ENCODE results near the gene CST7.
"Not testable (repeated sequence)": the region's sequence is repeated elsewhere in the genome, so short reads cannot be mapped to it uniquely, and the experiment has no call there.

CST7 gene

DNA sequence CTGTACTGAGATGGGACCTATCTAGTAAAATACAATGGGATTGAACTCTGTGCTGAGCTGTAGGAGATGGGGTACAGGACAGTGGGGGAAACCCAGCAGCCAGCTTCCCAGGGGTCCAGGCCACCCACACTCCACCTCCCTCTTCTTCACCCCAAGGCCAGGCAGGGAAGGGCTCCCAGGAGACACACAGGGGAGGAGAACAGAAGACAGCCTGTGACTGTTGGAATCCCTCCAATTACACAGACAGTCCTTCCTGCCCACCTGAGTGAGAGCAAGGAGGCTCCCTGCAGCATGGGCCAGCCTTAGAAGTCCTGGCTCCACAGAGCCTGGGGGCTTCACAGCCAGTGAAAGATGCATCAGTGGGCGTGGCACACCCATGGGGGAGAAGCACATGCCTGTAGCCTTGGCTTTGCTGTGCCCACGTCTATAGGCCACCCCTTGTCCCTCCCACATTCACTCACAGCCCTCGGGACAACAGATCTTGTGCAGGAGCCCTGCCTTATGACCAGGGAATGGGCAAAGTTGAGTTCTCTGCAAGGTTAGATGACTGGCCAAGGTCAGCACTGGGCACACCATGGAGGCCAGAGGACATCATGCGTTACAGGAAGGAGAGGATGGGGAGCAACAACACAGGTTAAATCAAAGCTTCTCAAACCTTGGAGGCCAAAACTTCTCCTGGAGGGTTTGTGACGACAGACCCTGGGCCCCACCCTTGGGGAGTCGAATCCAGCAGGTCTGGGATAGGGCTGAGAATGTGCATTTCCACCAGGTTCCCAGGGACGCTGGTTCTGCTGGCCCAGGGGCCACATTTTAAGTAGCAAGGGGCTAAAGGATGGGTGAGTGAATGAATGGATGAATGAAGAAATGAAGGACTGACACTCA is 12.3 kb upstream of the CST7 start:
- H3K4me3 ChIP-seq (replicated peaks; ENCODE audit: low read depth, low read length): no peak overlapping the region
- TF ChIP-seq, protein P1, sequence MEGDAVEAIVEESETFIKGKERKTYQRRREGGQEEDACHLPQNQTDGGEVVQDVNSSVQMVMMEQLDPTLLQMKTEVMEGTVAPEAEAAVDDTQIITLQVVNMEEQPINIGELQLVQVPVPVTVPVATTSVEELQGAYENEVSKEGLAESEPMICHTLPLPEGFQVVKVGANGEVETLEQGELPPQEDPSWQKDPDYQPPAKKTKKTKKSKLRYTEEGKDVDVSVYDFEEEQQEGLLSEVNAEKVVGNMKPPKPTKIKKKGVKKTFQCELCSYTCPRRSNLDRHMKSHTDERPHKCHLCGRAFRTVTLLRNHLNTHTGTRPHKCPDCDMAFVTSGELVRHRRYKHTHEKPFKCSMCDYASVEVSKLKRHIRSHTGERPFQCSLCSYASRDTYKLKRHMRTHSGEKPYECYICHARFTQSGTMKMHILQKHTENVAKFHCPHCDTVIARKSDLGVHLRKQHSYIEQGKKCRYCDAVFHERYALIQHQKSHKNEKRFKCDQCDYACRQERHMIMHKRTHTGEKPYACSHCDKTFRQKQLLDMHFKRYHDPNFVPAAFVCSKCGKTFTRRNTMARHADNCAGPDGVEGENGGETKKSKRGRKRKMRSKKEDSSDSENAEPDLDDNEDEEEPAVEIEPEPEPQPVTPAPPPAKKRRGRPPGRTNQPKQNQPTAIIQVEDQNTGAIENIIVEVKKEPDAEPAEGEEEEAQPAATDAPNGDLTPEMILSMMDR (IDR thresholded peaks at IDR 0.05; ENCODE audit: low read length, missing control alignments): no peak
- DNase-seq (ENCODE audit: low read depth): no peak

DNA sequence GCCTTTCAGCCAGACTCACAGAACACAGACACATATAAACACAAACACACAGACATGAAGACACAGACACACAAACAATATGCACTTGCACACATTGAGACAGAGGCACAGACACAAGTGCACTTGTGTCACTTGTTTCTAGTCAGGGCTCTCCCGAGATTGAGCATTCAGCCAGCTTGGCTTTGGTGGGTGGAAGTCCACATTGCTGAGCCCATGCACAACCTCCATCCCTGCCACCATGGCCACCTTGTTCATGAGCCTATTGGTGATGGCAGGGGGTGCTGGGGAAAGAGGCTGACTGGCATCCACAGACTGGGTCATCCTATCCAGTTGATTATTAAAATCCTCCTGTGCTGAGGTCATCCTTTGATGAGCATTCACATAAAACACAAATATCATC is 11.5 kb upstream of the CST7 start:
- no peak overlapping the region for H3K4me3 ChIP-seq (replicated peaks; ENCODE audit: low read depth, low read length)
- no peak for DNase-seq (ENCODE audit: low read depth)
- TF ChIP-seq, protein P1 (IDR thresholded peaks at IDR 0.05; ENCODE audit: low read length, missing control alignments): no peak

DNA sequence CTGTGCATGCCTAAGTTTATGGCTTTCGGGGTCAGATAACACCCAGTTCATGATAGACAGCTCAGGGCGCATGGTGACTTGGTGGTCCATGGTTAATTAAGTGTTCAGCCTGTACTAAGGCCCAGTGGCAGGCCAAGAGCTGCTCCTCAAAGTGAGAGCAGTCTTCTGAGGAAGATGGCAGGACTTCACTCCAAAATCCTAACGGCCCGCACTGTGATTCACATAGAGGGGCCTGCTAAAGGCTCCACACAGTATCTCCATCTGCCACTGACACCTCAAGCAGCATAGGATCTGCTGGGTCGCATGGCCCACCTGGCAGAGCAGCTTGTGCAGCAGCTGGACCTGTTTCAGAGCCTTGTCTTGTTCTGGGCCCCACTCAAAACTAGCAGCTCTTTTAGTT is 10.6 kb upstream of the CST7 start:
- no peak for DNase-seq (ENCODE audit: low read depth)
- H3K4me3 ChIP-seq (replicated peaks; ENCODE audit: low read depth, low read length): no peak overlapping the region
- TF ChIP-seq, protein P1 (IDR thresholded peaks at IDR 0.05; ENCODE audit: low read length, missing control alignments): no peak

DNA sequence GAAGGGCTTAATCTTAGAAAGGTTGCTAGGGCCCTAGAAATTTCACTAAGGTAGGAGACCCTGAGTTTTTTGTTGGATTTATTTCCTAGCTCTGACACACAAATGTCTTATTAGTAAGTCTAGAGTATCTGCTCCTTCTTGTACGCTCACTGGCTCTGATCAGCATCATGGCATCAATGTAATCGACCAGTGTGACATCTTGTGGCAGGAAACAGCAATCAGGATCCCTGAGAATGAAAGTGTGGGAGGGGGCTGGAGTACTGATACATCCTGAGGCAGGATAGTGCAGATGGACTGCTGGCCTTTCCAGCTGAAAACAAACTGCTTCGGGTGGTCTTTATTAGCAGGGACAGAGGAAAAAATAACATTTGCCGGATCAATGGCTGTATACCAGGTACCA is 10.0 kb upstream of the CST7 start:
- TF ChIP-seq, protein P1 (IDR thresholded peaks at IDR 0.05; ENCODE audit: low read length, missing control alignments): no peak
- no peak overlapping the region for H3K4me3 ChIP-seq (replicated peaks; ENCODE audit: low read depth, low read length)
- DNase-seq (ENCODE audit: low read depth): no peak

DNA sequence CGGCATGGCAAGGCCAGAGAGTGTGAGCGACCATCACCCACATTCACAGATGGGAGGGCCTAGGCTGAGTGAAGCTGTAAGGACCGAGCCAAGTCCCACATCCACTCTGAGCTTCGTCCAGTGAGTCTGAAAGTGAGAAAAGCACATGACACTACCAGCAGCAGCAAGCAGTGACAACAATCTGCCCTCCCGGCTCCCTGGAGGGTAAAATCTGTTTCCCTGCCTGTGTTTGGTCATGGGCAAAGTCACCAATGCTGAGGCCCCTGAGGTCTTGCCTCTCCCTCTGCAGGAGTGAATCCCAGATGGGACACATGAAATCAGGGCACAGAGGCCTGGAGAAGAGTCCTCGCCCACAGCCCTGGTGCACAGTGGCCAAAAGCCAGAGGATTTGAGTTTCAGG is 6.4 kb upstream of the CST7 start:
- no peak for DNase-seq (ENCODE audit: low read depth)
- no peak overlapping the region for H3K4me3 ChIP-seq (replicated peaks; ENCODE audit: low read depth, low read length)
- TF ChIP-seq, protein P1 (IDR thresholded peaks at IDR 0.05; ENCODE audit: low read length, missing control alignments): no peak

DNA sequence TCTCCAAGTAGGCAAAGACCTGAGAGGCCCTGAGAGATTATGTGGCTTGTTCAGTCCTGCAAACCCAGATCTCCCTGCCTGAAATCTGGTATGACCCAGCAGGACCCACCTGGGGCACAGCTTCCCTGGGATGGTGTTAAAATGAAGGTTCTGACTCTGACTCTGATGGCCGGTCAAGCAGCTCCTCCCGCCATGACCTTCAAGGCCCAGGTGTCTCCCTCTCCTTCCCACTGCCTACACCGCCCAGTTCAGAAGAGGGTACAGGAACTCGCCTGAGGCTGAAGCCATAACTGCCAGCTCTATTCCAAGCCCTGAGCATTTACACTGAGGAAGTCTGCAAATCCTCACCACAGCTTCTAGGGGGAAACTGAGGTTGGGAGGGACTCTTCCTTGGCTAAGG is 5.9 kb upstream of the CST7 start:
- no peak for DNase-seq (ENCODE audit: low read depth)
- TF ChIP-seq, protein P1 (IDR thresholded peaks at IDR 0.05; ENCODE audit: low read length, missing control alignments): no peak
- H3K4me3 ChIP-seq (replicated peaks; ENCODE audit: low read depth, low read length): no peak overlapping the region

DNA sequence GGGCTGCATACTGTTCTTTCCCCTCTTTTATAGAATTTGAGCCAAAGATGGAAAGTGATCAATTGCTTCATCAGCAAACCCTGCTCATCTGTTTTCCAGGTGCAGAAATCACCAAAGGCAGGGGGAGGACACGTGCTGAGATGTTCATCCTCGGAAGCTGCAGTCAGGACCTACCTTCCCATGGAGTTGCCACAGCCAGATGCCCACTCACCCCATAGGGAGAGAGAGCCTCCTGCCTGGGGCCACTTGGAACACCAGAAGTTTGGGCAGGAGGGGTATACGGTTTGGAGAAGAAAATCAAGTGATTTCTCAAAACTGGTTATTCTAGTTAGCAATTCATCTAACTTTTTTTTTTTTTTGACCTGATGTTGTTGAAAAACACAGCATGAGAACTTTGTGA is 5.3 kb upstream of the CST7 start:
- TF ChIP-seq, protein P1 (IDR thresholded peaks at IDR 0.05; ENCODE audit: low read length, missing control alignments): no peak

DNA sequence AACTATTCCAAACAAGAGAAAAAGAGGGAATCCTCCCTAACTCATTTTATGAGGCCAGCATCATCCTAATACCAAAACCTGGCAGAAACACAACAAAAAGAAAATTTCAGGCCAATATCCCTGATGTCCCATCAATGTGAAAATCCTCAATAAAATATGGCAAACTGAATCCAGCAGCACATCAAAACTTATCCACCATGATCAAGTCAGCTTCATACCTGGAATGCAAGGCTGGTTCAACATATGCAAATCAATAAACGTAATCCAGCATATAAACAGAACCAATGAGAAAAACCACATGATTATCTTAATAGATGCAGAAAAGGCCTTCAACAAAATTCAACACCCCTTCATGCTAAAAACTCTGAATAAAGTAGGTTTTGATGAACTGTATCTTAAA is 2.7 kb upstream of the CST7 start:
- not testable (repeated sequence) for DNase-seq (ENCODE audit: low read depth); H3K4me3 ChIP-seq (replicated peaks; ENCODE audit: low read depth, low read length)

More for the DNA sequence above, 5.3 kb upstream of the CST7 start:
- no peak overlapping the region for H3K4me3 ChIP-seq (replicated peaks; ENCODE audit: low read depth, low read length)
- DNase-seq (ENCODE audit: low read depth): no peak

DNA sequence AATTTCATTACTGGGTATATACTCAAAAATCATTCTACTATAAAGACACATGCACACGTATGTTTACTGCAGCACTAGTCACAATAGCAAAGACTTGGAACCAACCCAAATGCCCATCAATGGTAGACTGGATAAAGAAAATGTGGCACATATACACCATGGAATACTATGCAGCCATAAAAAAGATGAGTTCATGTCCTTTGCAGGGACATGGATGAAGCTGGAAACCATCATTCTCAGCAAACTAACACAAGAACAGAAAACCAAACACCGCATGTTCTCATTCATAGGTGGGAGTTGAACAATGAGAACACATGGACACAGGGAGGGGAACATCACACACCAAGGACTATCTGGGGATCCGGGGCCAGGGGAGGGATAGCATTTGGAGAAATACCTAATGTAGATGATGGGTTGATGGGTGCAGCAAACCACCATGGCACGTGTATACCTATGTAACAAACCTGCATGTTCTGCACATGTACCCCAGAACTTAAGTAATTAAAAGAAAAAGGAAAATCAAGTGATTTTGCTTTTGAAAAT is 602 bp upstream of the CST7 start:
- not testable (repeated sequence) for H3K4me3 ChIP-seq (replicated peaks; ENCODE audit: low read depth, low read length); DNase-seq (ENCODE audit: low read depth)
